GM23338 (cell line): ENCODE data around the gene FUZ. TPM values are rescaled to one million over a fixed set of nuclear protein-coding genes. Genes with fewer than 3 reads are reported as not detected.

Experiments used
- ATAC-seq: fragments of 200-7000 bp; cut with Tn5 transposase; 3 replicates; pipeline ENCODE4 v1.9.1; 2020
- DNase-seq: peaks from one replicate; pipeline ENCODE4 v3.0.0-alpha.2; 2015; ENCODE audit warnings: low spot score
- H2AFZ ChIP-seq: fragments of 200-600 bp; sonication (generic); 2 replicates; pipeline ENCODE4 v1.8.0; 2016; ENCODE audit warnings: antibody characterized with exemption, mild to moderate bottlenecking, moderate library complexity
- H3F3A ChIP-seq: fragments of 200-600 bp; sonication (generic); replicated peaks from 2 replicates; pipeline ENCODE4 v1.8.0; 2017; ENCODE audit warnings: antibody characterized with exemption, mixed run types, low read depth
- H3K27ac ChIP-seq: fragments of 200-600 bp; sonication (generic); 2 replicates; pipeline ENCODE4 v1.6.1; 2016; ENCODE audit warnings: low read depth
- H3K27me3 ChIP-seq: fragments of 200-600 bp; sonication (generic); 2 replicates; pipeline ENCODE4 v1.8.0; 2016; ENCODE audit warnings: mild to moderate bottlenecking, mixed run types, moderate library complexity; ENCODE audit not compliant: insufficient read depth
- H3K36me3 ChIP-seq: fragments of 200-600 bp; sonication (generic); 2 replicates; pipeline ENCODE4 v1.8.0; 2016; ENCODE audit warnings: mild to moderate bottlenecking; ENCODE audit not compliant: insufficient read depth
- H3K4me1 ChIP-seq: fragments of 200-600 bp; sonication (generic); 2 replicates; pipeline ENCODE4 v1.8.0; 2016; ENCODE audit warnings: mild to moderate bottlenecking, moderate library complexity; ENCODE audit not compliant: insufficient read depth
- H3K4me2 ChIP-seq: fragments of 200-600 bp; sonication (generic); 2 replicates; pipeline ENCODE4 v1.7.1; 2017; ENCODE audit warnings: mixed run types
- H3K4me3 ChIP-seq: fragments of 200-600 bp; sonication (generic); 2 replicates; pipeline ENCODE4 v1.6.1; 2016; ENCODE audit warnings: mixed run types
- H3K79me2 ChIP-seq: fragments of 200-600 bp; sonication (generic); replicated peaks from 2 replicates; pipeline ENCODE4 v1.8.0; 2017; ENCODE audit warnings: mild to moderate bottlenecking; ENCODE audit not compliant: insufficient read depth
- H3K9me2 ChIP-seq: fragments of 200-600 bp; sonication (generic); 2 replicates; pipeline ENCODE4 v1.8.0; 2017; ENCODE audit not compliant: insufficient read depth
- H4K20me1 ChIP-seq: fragments of 200-600 bp; sonication (generic); replicated peaks from 2 replicates; pipeline ENCODE4 v1.8.0; 2017; ENCODE audit warnings: mild to moderate bottlenecking; ENCODE audit not compliant: insufficient read depth
- H3K27ac Mint-ChIP-seq: 2 replicates; pipeline ENCODE4 v1.8.0; 2020; ENCODE audit warnings: inconsistent platforms, mild to moderate bottlenecking, moderate library complexity, mixed read lengths
- H3K27me3 Mint-ChIP-seq: 3 replicates; pipeline ENCODE4 v1.8.0; 2022; ENCODE audit warnings: low read depth, mild to moderate bottlenecking, moderate library complexity, mixed read lengths, inconsistent platforms; ENCODE audit not compliant: insufficient read depth, poor library complexity
- H3K36me3 Mint-ChIP-seq: 3 replicates; pipeline ENCODE4 v1.8.0; 2021; ENCODE audit warnings: low read depth, mild to moderate bottlenecking, inconsistent platforms, moderate library complexity, mixed read lengths
- H3K4me1 Mint-ChIP-seq: 3 replicates; pipeline ENCODE4 v1.8.0; 2020; ENCODE audit warnings: mild to moderate bottlenecking, inconsistent platforms, mixed read lengths
- H3K4me3 Mint-ChIP-seq: 3 replicates; pipeline ENCODE4 v1.8.0; 2021; ENCODE audit warnings: moderate library complexity, mild to moderate bottlenecking, inconsistent platforms, mixed read lengths
- H3K9me3 Mint-ChIP-seq: 3 replicates; pipeline ENCODE4 v1.8.0; 2020; ENCODE audit warnings: moderate library complexity, mild to moderate bottlenecking, inconsistent platforms, mixed read lengths
- EZH2 ChIP-seq: fragments of 200-600 bp; sonication (generic); IDR thresholded peaks from one replicate; pipeline ENCODE4 v1.8.0; 2017; ENCODE audit warnings: antibody characterized with exemption, mild to moderate bottlenecking, low read depth; ENCODE audit not compliant: unreplicated experiment
- EZH2phosphoT487 ChIP-seq: fragments of 200-600 bp; sonication (generic); IDR thresholded peaks from one replicate; pipeline ENCODE4 v1.8.1; 2018; ENCODE audit warnings: antibody characterized with exemption; ENCODE audit not compliant: unreplicated experiment
- JUNB ChIP-seq: IDR thresholded peaks from one replicate; pipeline ENCODE4 v1.6.1; 2016; ENCODE audit warnings: antibody characterized with exemption; ENCODE audit not compliant: unreplicated experiment
- NANOG ChIP-seq: IDR thresholded peaks from 2 replicates; pipeline ENCODE4 v1.6.1; 2016; ENCODE audit warnings: antibody characterized with exemption, borderline replicate concordance
- ZNF331 ChIP-seq: fragments of 250-450 bp; sonication (Bioruptor Pico); IDR thresholded peaks from 2 replicates; pipeline ENCODE4 v1.5.0; 2020; ENCODE audit warnings: low read depth, mild to moderate bottlenecking, moderate library complexity
- polyA plus RNA-seq: library from polyadenylated mRNA; unstranded; fragments of >200 nt; fragmentation: Nextera tagmentation; extraction: Ambion mirVana; gene quantifications from 2 replicates; pipeline ENCODE4 v1.2.1, GENCODE V29; 2016
- total RNA-seq: library from RNA; depleted of rRNA; stranded (reverse); fragments of >200 nt; shearing (Covaris generic); gene quantifications from 2 replicates; pipeline ENCODE4 v1.2.3, GENCODE V29; 2014
- TF ChIP-seq, protein P1 (sequence below): fragments of 250-450 bp; sonication (Bioruptor Pico); IDR thresholded peaks from 2 replicates; pipeline ENCODE4 v1.5.0; 2020; ENCODE audit warnings: mild to moderate bottlenecking, moderate library complexity
- TF ChIP-seq, protein P2 (sequence below): IDR thresholded peaks from 2 replicates; pipeline ENCODE4 v1.6.1; 2016; ENCODE audit warnings: antibody characterized with exemption
- TF ChIP-seq, protein P3 (sequence below), 2 experiments: fragments of 200-600 bp in 1 of 2; sonication (generic) in 1 of 2; conservative IDR thresholded peaks; 2 replicates each; pipeline versions ENCODE4 v1.5.1 to v1.6.1; 2016 to 2017; ENCODE audit warnings: antibody characterized with exemption in 2 of 2, low read depth in 2 of 2, mild to moderate bottlenecking in 2 of 2, moderate library complexity in 1 of 2

Gene FUZ
- total and polyA plus RNA-seq, 2 experiments from 2014 or later: 24.3 to 34.8 TPM

DNA sequence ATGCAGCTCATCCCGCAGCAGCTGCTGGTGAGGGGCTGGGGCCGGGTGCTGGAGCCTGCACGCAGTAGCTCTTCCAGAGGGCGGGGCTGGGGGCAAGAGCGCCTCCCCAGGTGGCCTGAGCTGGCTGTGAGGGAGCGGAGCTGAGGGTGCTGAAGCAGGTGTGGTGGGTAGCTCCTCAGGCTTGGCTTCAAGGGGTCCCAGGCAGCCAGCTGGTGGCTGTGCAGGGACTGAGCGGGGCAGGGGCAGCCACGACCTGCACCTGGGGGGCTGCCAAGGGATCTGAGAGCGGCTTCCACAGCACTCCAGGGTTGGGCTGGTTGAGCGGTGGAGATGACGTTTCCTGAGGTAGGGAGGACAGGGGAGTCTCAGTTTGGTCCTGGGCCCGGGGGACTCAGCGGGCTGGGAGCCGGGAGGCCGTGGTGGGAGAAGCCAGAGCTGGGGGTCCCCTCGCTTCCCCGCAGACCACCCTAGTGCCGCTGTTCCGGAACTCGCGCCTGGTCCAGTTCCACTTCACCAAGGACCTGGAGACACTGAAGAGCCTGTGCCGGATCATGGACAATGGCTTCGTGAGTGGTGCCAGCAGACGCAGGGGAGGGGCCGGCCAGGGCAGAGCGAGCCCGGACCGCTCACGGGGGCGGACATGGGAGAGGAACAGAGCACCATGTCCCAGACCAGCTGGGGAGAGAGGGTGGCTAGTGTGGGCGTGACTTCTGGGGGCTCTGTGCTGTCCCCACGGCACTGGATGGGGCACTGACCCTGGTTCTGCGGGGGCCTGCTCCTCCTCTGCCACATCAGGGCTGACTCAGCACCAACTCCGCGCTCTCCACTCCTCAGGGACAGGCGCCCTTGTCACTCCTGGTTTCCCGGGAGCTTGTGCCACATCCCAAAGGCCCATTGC, 45.2 kb upstream of the FUZ start:
- Histone ChIP-seq H3K27me3 (no peaks in the 10 kb centered on the region), H3K27ac (peak overlapping the region; percentile 19; the same call in 1 of the 2 replicates), H3K4me1 (peaks cover 3% of the 10 kb centered on the region; the same call in 1 of the 2 replicates), H3K79me2 (peaks cover 9% of the 10 kb centered on the region), H3K4me3 (no peak overlapping the region), H3K36me3 (peaks cover 3% of the 10 kb centered on the region; the same call in 1 of the 2 replicates), H3K4me2 (no peak overlapping the region), H3F3A (peaks cover 66% of the 10 kb centered on the region), H2AFZ (no peak overlapping the region), H4K20me1 (peaks cover 15% of the 10 kb centered on the region), H3K9me2 (no peaks in the 10 kb centered on the region)
- TF ChIP-seq, protein P1, sequence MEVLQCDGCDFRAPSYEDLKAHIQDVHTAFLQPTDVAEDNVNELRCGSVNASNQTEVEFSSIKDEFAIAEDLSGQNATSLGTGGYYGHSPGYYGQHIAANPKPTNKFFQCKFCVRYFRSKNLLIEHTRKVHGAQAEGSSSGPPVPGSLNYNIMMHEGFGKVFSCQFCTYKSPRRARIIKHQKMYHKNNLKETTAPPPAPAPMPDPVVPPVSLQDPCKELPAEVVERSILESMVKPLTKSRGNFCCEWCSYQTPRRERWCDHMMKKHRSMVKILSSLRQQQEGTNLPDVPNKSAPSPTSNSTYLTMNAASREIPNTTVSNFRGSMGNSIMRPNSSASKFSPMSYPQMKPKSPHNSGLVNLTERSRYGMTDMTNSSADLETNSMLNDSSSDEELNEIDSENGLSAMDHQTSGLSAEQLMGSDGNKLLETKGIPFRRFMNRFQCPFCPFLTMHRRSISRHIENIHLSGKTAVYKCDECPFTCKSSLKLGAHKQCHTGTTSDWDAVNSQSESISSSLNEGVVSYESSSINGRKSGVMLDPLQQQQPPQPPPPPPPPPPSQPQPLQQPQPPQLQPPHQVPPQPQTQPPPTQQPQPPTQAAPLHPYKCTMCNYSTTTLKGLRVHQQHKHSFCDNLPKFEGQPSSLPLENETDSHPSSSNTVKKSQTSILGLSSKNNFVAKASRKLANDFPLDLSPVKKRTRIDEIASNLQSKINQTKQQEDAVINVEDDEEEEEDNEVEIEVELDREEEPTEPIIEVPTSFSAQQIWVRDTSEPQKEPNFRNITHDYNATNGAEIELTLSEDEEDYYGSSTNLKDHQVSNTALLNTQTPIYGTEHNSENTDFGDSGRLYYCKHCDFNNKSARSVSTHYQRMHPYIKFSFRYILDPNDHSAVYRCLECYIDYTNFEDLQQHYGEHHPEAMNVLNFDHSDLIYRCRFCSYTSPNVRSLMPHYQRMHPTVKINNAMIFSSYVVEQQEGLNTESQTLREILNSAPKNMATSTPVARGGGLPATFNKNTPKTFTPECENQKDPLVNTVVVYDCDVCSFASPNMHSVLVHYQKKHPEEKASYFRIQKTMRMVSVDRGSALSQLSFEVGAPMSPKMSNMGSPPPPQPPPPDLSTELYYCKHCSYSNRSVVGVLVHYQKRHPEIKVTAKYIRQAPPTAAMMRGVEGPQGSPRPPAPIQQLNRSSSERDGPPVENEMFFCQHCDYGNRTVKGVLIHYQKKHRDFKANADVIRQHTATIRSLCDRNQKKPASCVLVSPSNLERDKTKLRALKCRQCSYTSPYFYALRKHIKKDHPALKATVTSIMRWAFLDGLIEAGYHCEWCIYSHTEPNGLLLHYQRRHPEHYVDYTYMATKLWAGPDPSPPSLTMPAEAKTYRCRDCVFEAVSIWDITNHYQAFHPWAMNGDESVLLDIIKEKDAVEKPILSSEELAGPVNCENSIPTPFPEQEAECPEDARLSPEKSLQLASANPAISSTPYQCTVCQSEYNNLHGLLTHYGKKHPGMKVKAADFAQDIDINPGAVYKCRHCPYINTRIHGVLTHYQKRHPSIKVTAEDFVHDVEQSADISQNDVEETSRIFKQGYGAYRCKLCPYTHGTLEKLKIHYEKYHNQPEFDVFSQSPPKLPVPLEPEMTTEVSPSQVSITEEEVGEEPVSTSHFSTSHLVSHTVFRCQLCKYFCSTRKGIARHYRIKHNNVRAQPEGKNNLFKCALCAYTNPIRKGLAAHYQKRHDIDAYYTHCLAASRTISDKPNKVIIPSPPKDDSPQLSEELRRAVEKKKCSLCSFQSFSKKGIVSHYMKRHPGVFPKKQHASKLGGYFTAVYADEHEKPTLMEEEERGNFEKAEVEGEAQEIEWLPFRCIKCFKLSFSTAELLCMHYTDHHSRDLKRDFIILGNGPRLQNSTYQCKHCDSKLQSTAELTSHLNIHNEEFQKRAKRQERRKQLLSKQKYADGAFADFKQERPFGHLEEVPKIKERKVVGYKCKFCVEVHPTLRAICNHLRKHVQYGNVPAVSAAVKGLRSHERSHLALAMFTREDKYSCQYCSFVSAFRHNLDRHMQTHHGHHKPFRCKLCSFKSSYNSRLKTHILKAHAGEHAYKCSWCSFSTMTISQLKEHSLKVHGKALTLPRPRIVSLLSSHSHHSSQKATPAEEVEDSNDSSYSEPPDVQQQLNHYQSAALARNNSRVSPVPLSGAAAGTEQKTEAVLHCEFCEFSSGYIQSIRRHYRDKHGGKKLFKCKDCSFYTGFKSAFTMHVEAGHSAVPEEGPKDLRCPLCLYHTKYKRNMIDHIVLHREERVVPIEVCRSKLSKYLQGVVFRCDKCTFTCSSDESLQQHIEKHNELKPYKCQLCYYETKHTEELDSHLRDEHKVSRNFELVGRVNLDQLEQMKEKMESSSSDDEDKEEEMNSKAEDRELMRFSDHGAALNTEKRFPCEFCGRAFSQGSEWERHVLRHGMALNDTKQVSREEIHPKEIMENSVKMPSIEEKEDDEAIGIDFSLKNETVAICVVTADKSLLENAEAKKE (CRISPR knock-in tag): no peak
- TF ChIP-seq, protein P2, sequence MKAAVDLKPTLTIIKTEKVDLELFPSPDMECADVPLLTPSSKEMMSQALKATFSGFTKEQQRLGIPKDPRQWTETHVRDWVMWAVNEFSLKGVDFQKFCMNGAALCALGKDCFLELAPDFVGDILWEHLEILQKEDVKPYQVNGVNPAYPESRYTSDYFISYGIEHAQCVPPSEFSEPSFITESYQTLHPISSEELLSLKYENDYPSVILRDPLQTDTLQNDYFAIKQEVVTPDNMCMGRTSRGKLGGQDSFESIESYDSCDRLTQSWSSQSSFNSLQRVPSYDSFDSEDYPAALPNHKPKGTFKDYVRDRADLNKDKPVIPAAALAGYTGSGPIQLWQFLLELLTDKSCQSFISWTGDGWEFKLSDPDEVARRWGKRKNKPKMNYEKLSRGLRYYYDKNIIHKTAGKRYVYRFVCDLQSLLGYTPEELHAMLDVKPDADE: no peak
- TF ChIP-seq JUNB (no peak), EZH2phosphoT487 (no peak), EZH2 (no peak), ZNF331 (CRISPR knock-in tag) (no peak), NANOG (no peak)
- TF ChIP-seq, protein P3, sequence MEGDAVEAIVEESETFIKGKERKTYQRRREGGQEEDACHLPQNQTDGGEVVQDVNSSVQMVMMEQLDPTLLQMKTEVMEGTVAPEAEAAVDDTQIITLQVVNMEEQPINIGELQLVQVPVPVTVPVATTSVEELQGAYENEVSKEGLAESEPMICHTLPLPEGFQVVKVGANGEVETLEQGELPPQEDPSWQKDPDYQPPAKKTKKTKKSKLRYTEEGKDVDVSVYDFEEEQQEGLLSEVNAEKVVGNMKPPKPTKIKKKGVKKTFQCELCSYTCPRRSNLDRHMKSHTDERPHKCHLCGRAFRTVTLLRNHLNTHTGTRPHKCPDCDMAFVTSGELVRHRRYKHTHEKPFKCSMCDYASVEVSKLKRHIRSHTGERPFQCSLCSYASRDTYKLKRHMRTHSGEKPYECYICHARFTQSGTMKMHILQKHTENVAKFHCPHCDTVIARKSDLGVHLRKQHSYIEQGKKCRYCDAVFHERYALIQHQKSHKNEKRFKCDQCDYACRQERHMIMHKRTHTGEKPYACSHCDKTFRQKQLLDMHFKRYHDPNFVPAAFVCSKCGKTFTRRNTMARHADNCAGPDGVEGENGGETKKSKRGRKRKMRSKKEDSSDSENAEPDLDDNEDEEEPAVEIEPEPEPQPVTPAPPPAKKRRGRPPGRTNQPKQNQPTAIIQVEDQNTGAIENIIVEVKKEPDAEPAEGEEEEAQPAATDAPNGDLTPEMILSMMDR (conservative IDR thresholded peaks at IDR 0.05; ENCODE audit: low read depth in 2 of 2): no peak
- Mint-ChIP-seq H3K36me3 (peaks cover 68% of the 10 kb centered on the region), H3K4me1 (peaks cover 14% of the 10 kb centered on the region), H3K27ac (no peak overlapping the region), H3K4me3 (peak overlapping the region; percentile 14; the same call in 2 of the 3 replicates), H3K9me3 (peaks cover 6% of the 10 kb centered on the region; the same call in 2 of the 3 replicates), H3K27me3 (peaks cover 53% of the 10 kb centered on the region)
- DNase-seq (no peak), ATAC-seq (no peak)
